HG03565 (cell line): ENCODE results near the gene DPP7.
A peak's percentile ranks its signal among the peaks of the same experiment; 100 is the strongest.

Experiments used
- ATAC-seq: cut with Tn5 transposase; IDR thresholded peaks from one replicate; pipeline ENCODE4 v1.9.1; 2021; ENCODE audit warnings: mild to moderate bottlenecking, moderate library complexity; ENCODE audit not compliant: unreplicated experiment

Gene DPP7

DNA sequence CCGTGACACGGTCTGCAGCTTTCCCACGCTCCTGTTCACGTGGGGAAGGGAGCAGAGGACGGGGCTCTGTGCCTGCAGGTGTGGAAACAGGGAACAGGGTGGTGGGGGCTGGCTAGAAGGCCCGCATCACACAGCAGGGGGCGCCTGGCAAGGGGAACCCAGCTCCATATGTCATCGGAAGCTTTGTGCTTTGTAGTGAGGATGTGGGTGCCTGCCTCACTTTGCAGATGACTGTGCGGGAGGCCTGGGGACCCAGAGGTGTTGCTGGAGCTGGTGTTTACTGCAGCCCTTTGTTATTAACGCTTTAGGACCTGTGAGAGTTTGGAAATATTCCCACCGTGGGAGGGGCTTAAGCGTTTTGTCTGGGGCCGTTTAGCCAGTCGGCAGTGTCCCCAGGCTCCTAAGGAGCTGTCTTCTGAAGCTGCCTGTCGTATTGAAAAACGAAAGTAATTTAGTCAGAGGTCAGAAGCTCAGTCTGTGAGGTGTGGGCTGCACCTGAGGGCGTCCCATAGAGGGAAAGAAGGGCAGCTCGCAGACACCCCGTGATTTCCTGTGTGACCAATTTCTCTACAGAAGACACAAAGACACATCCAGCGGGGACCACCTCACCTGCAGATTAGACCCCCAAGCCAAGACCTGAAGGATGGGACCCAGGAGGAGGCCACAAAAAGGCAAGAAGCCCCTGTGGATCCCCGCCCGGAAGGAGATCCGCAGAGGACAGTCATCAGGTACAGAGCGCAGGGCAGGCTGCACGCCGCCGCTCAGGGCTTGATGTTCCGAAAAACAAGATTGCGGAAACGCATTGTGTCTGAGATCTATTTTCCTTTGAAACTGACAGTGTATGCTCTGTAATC lies 18.6 kb downstream of the DPP7 start:
- peak; percentile 67 for ATAC-seq

DNA sequence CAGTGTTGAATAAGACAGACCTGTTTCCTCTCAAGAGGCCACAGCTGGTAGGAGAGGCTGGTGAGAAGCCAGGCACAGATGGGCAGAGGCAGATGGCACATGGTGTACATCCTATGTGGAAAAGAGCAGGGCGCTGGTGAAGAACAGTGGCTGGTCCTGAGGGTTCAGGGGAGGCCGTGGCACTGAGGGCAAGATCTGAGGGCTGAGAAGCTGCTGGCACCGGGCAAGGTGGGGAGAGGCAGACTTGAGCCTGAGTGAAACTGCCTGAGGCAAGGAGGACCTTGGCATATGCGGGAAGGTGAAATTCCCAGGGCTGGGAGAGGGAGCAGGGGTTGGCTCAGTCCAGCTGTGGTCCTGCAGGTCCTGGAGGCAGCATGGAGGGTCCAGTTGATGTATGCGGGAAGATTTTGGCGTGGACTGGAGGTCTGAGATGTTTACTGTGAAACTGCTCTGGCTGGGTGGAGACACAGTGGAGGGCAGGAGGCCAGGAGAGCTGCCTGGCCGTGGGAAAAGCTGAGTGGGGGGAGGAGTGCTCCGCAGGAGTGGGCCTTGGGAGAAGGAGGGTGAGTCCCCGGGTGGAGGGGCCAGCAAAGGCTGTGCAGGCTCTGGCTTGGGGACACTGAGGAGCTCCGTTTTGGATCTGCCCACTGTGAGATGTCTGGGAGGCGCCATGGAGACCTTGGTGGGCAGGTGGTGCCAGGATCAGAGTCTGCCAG lies 25.1 kb downstream of the DPP7 start:
- no peak for ATAC-seq

DNA sequence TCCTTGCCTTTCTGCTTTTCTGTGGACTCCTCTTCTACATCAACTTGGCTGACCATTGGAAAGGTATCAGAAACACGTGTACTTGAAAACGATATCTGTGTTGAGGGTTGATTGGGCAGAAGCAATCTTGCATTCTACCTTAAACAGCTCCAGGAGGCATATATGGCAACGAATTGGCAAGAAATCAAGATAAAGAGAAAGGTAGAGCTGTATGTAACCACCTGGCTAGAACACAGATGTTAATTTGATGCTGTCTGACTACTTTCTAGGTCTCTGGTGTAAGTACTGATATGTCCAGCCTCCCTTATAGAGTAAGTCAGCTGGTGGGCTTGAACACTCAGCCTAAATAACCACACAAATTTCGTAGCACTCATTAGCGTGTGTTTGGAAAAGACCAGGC lies 26.4 kb downstream of the DPP7 start:
- ATAC-seq: no peak

DNA sequence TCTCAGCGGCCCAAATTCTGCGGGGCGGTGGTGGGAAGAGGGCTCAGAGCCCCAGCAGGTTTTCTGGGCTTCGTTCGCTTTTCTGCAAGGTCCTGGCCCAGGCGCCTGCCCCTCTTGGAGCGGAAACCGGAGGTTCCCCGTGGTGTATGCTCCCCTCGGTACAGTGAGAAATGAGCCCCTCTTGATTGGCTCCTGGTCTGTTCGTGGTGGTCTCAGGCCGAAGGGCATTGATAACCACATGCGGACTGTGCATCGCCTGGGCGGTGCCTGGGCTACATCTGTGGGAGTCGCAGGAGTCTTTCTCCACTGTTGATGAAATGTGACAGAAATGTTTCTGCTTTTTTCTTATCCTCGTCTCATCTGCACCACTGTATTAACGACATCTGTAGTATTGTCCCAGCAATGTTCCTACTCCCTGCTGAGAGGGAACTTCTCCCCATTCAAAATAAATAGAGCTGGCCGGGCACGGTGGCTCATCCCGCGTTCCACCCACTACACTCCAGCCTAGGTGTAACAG lies 27.1 kb downstream of the DPP7 start:
- no peak for ATAC-seq

DNA sequence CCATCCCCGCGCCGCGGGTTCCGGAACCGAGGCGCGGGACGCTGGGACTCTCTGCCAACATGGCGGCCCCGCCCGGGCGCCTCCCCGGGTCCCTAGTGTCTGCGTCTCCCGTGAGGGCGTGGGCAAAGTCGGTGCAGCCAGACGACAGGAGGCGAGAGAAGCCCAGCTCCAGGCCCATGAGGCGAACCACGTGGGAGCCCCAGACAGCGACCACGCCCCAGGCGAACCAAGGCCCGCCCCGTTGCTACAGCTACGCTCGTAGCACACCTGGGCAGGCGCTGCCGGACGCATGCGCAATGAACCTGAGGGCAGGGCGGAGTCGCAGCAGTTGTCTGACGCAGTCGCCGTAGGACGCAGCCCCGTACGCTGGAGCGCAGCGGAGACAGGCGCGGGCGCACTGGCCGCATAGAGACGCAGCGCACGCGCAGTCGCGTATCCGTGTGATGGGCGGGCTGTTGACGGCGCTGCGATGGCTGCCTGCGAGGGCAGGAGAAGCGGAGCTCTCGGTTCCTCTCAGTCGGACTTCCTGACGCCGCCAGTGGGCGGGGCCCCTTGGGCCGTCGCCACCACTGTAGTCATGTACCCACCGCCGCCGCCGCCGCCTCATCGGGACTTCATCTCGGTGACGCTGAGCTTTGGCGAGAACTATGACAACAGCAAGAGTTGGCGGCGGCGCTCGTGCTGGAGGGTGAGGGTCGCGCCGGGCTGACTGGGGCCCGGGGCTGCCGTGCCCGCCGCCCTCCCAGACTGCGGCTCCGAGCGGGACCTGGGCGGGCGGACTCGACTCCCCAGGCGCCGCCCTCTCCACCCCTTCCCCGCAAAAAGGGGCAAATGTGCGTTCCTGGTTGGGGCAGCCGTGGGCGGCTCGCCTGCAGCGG lies 27.8 kb downstream of the DPP7 start, which contains the start of gene MAN1B1:
Gene MAN1B1, plus strand, starts transcription at position 455 of the 878 bp plus-strand sequence. Its CDS starts 15 bp downstream, at position 470.
- ATAC-seq: peak; percentile 74

DNA sequence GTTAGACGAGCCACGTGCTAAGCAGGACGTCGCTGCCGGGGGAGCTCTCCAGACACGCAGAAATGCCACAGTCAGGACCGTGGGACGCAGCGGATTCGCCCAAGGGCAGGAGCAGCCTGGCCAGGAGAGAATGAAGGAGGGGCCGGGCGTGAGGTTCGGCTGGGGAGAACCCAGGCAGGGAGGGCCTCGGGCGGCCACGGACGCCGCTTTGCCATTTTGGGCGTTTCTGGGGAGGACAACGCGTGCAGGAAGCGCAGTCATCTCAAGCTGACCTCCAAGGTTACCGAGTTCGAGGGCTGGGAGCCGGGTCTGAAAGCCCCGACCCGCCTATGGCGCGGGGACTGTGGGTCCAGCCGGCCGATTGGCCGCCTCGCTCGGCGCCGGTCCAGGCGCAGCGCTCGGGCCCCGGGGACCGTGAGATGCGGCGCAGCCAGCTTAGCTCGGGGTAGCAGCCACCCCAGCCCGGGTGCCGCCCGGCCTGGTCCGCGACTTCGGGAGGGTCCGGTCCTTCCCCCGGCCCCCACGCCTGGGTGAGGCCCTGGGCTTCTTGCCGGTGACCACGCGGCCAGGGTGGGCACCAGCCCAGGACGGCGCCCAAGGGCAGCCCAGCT lies 28.5 kb downstream of the DPP7 start:
- peak; percentile 2 for ATAC-seq

DNA sequence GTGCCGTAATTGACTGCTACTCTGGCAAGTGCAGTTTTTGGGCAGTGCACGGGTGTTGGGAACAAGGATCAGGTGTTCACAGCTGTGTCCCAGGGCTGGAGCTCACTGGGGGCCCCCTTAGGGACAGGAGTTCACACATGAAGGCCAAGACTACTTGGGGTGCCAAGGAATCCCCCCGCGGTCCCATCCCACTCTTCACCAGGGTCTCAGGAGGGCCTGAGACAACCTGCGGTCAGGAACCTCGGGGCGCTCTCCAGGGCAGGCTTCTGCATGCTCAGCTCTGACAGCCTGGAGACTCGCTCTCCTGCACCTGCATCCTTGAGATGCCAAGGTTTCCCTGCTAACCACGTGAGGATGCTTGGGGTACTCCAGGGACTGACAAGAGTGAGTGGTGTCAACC lies 30.0 kb downstream of the DPP7 start:
- ATAC-seq: no peak

DNA sequence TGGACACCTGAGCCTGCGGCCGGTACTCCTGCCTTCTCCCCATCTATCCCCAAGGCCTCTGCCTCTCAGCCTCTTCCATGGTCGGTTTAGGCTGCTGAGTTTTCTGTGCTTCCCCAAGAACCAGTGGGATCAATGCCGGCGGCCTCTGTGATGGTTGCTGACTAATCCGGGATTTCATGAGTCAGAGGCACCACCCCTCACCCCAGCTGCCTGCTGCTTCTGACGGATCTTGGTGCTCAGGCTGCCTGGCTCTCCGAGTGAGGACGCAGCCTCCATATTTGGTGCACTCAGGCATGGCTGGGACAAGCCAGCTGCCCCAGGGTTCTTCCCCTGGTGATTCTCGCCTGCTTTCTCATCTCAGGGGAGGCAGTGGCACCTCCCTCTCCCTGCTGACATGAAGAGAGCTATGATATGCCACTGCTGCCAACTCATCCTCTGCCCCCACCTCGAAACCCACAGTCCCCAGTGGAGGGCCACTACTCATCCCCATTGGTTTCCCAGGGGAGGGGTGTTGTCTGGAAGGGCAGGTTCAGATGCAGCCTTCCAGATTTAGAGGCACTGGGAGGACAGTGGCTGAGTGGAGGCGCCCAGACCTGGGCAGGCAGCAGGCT lies 31.0 kb downstream of the DPP7 start:
- ATAC-seq: no peak

DNA sequence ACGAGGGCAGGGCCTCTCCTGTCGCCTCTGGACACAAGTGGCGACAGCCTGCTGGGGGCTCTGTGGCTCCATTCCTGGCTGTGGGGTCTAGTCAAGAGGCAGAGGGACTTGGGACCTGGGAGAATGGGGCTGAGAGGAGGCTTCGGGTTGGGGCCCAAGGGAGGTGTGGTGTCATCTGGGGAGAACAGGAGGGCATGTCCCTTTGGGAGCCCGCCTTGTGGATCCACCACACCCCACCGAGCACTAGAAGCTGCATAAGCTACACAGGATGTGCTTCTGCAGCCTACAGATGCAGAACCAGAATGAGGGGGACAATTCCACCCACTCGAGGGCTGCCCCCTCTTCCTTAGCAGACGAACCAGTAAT lies 31.6 kb downstream of the DPP7 start:
- no peak for ATAC-seq

DNA sequence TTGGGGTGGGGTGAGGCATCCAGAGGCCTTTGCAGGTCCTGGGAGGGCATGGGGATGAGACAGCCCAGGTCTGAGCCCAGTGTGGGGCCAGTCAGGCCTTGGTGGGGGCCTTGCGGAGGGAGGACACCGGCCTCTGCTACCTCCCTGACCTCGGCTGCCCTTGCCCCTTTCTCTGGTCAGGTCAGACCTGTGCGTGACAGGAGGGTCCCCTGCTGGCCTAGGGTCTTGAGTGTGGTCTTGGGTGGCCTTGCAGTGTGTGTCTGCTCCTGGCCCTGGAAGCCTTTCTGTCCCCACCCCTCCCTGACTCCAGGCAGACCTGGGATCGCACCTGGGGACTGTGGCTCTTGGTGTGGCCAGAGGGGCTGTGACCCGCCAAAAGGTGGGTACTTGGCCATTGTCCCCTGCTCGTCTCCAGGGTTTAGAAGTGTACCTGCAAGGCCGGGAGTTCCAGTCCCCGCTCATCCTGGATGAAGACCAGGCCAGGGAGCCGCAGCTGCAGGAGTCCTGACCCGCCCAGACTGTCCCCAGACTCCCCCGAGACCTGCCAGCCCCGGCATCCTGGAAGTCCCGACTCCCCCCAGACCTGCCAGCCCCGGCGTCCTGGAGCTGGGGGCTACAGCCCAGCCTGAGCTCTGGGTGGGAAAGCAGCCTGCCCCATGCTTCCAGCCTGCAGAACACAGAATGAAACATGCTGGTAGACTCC lies 32.2 kb downstream of the DPP7 start:
- ATAC-seq: no peak

DNA sequence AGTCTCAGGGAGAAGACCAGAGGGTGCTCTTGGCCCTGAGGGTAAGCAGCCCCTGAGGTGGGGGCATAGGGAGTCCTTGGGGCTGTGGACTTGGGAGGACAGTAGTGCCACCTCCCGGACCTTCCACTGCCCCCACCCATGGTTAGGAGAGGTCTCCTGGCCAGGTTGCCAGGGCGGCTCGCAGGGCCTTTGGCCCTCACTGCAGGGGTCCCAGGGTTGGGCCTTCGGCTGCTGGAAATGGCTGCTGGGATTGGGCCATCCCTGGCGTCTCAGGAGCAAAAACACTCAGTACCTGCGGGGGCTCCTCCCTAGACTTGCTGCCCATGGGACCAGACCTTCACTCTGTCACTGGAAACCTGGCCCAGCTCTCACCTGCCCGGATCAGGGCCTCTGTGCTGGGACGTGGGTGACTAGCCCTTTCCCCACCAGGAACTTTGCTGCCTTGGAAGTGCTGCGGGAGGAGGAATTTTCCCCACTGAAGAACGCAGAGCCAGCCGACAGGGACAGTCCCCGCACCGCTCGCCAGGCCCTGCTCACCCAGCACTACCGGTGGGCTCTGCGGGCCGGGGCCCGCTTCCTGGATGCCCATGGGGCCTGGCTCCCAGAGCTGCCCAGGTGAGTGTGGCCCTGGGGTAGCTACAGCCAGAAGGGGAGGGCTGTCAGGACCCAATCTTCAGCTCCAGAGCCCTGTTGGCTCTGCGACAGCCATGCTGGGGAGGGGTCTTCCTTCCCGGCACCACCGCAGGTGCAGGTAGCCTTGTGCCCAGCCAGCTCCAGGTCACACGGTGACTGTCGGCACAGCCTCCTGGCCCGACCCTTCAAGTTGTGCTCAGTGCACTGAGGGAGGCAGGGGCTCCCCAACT lies 34.0 kb downstream of the DPP7 start:
- no peak for ATAC-seq

DNA sequence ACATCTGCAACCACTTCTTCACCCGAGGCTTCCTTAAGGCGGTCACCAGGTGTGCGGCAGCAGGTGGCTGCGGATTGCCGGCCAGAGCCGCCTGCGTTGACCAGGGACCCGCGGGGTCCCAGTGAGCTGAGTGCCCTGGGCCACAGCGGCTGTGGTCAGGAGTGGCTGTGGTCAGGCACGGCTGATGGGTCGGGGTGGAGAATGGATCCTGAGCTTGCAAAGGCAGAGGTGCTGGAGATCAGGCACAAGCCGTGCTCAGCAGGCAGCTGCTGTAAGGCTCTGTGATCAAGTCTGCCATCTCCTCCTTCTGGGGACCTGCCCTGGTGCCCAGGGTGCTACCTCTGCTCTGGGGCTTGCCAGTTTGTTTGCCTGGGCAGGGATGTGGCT lies 35.1 kb downstream of the DPP7 start:
- no peak for ATAC-seq

DNA sequence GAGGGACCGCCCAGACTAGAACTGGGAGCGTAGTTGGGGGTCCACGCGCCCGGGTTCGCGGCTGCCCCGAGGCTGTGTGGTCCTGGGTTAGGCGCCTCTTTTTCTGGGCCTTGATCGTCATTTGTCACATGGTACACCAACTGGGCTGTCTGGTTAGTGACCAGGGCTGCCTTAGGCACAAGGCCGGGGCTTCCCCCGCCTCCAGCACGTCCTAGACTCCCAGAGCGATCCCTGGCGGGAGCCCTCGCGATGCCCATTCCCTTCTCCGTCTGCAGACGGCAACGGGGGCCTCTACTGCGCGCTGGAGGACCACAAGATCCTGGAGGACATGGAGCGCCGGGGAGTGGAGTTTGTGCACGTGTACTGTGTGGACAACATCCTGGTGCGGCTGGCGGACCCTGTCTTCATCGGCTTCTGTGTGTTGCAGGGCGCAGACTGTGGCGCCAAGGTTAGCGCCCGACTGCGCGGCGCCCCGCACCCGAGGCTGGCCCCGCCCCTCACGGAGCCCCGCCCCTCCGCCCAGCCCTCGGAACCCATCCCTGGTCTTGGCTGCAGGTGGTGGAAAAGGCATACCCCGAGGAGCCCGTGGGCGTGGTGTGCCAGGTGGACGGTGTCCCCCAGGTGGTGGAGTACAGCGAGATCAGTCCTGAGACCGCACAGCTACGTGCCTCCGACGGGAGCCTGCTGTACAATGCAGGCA lies 35.7 kb downstream of the DPP7 start:
- ATAC-seq: no peak

DNA sequence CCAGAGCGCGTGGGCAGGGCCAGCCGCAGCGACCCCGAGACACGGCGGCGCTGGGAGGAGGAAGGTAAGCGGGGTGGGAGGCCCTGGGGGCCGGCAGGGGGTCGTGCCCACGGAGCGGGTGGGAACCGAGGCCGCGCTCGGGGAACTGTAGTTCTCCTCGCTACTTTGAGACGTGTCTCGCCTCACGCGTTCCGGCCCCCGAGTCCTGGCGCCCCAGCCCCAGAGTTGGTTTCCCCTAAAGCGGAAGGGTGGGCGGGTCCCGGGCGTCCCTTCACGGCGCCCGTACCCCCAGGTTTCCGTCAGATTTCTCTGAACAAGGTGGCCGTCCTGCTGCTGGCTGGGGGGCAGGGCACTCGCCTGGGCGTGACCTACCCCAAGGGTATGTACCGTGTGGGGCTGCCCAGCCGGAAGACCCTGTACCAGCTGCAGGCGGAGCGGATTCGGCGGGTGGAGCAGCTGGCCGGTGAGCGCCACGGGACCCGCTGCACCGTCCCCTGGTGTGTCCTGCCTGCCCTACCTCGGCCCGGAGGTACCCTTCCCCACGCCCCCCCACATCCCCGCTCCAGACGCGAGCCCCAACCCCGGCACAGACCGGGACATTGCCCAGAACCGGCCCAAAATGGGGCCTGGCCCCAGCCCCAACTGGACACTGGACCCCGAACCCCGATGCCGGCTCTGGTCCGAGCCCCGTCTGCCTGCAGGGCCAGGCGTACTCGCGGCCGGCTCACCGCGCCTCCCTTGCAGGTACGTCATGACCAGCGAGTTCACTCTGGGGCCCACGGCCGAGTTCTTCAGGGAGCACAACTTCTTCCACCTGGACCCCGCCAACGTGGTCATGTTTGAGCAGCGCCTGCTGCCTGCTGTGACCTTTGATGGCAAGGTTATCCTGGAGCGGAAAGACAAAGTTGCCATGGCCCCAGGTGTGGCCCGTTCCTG lies 36.5 kb downstream of the DPP7 start:
- ATAC-seq: peak; percentile 12

DNA sequence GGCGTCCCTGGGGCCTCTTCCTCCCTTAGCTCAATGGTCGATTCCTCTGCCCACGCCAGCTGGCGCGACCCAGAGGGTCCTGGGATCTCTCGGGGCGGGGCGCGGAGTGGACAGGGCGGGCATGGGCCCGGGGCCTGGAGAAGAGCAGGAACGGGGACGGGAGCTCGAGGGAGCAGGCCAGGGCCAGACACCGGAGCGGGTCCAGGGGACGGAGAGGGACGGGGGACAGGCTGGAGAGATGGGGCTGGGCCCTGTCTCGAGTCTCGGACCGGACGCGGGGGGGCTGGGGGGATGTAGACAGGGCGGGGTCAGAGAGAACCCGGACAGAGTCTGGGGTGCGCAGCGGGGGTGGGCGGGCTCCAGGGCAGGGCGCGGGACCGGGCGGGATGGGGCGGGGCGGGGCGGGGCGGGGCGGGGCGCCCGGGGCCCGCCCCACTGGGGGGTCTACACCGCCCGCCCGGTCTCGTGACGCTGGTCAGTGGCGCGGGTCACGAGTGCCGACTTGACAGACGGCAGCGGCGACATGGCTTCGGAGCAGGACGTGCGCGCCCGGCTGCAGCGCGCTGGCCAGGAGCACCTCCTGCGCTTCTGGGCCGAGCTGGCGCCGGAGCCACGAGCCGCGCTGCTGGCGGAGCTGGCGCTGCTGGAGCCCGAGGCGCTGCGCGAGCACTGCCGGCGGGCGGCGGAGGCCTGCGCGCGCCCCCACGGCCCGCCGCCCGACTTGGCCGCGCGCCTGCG lies 37.4 kb downstream of the DPP7 start, which contains the start of gene UAP1L1:
Gene UAP1L1, plus strand, starts transcription at position 508 of the 738 bp plus-strand sequence. Its CDS starts 16 bp downstream, at position 524.
- ATAC-seq: peak; percentile 44

DNA sequence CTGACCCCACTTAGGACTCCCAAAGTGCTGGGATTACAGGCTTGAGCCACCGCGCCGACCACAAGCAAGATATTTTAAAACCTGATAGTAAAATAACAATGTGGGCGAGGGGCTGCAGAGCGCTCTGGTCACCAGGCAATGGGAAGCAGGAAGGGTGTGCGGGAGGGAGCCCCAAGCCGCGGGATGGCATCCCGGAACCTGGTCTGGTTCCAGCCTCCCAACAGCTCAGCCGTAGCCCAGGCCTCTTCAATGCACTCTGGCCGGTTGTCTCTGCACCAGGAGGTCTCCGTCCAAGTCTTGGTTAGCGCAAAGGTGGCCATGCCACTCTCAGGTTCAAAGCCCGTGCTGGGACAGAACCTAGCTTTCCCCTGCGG lies 37.9 kb downstream of the DPP7 start:
- no peak for ATAC-seq
